Vagina (tissue), 2 donors: ENCODE data around the gene TRIM24. TPM values are rescaled to one million over a fixed set of nuclear protein-coding genes. Genes with fewer than 3 reads are reported as not detected.

Experiments
- DNase-seq, 2 donors: peaks; one replicate each; pipeline ENCODE4 v3.0.0-alpha.2; 2017; ENCODE audit errors: extremely low spot score in 2 of 2
- H3K27ac ChIP-seq: fragments of 200-600 bp; sonication (generic); one replicate; pipeline ENCODE4 v1.5.1; 2019
- H3K27me3 ChIP-seq: fragments of 200-600 bp; sonication (generic); one replicate; pipeline ENCODE4 v1.5.1; 2019
- H3K36me3 ChIP-seq, 2 donors: fragments of 200-600 bp; sonication (generic); one replicate each; pipeline ENCODE4 v1.5.1; 2017 to 2019
- H3K4me1 ChIP-seq: fragments of 200-600 bp; sonication (generic); one replicate; pipeline ENCODE4 v1.5.1; 2019
- H3K4me3 ChIP-seq, 2 donors: fragments of 200-600 bp; sonication (generic); 1 replicate in 1 of 2; 2 replicates in 1 of 2; pipeline ENCODE4 v1.5.1; 2016 to 2019
- H3K9me3 ChIP-seq: fragments of 200-600 bp; sonication (generic); one replicate; pipeline ENCODE4 v1.5.1; 2019
- CTCF ChIP-seq, 3 experiments: fragments of 450-650 bp in 2 of 3; fragments of 200-600 bp in 1 of 3; sonication (generic) in 1 of 3; IDR thresholded peaks; one replicate each; pipeline ENCODE4 v1.5.1; 2017 to 2019; ENCODE audit warnings: antibody characterized with exemption in 3 of 3, mild to moderate bottlenecking in 2 of 3, moderate library complexity in 2 of 3
- POLR2A ChIP-seq, 2 donors: fragments of 450-650 bp; IDR thresholded peaks; one replicate each; pipeline ENCODE4 v1.6.1; 2017; ENCODE audit warnings: antibody characterized with exemption in 2 of 2, mild to moderate bottlenecking in 2 of 2, moderate library complexity in 2 of 2
- POLR2AphosphoS5 ChIP-seq, 2 donors: sonication (generic); formaldehyde crosslinking; IDR thresholded peaks; one replicate each; pipeline ENCODE4 v1.9.0; 2017; ENCODE audit warnings: antibody characterized with exemption in 2 of 2, mild to moderate bottlenecking in 2 of 2, low read depth in 1 of 2; ENCODE audit not compliant: insufficient read depth in 1 of 2
- intact Hi-C: fragments of 100-400 bp; cut with DNase I; formaldehyde crosslinking; loops from one replicate; pipeline ENCODE4 v1.15.1; 2023
- total RNA-seq: library from RNA; depleted of rRNA; stranded (reverse); fragments of >200 nt; gene quantifications from one replicate; pipeline ENCODE4 v1.2.3, GENCODE V29; 2016

Gene TRIM24
- total RNA-seq, 1 donor from 2014 or later, result 12.5 TPM

GRCh38 chr7:138519061-138519798, 59.2 kb downstream of the TRIM24 start:
- no peak overlapping the region for H3K27ac ChIP-seq
- no peaks in the 10 kb centered on the region for H3K9me3 ChIP-seq
- peaks cover 0 to 49% of the 10 kb centered on the region in 2 donors for H3K36me3 ChIP-seq
- no peaks in the 10 kb centered on the region for H3K27me3 ChIP-seq
- TF ChIP-seq CTCF (IDR thresholded peaks at IDR 0.05) (no peak), POLR2AphosphoS5 (IDR thresholded peaks at IDR 0.05; ENCODE audit: insufficient read depth in 1 of 2, low read depth in 1 of 2) (no peak), POLR2A (IDR thresholded peaks at IDR 0.05) (no peak)
- no peaks in the 10 kb centered on the region for H3K4me1 ChIP-seq
- no peak overlapping the region for H3K4me3 ChIP-seq
- DNase-seq, result no peak
- intact Hi-C loops, result no loop called here

DNA sequence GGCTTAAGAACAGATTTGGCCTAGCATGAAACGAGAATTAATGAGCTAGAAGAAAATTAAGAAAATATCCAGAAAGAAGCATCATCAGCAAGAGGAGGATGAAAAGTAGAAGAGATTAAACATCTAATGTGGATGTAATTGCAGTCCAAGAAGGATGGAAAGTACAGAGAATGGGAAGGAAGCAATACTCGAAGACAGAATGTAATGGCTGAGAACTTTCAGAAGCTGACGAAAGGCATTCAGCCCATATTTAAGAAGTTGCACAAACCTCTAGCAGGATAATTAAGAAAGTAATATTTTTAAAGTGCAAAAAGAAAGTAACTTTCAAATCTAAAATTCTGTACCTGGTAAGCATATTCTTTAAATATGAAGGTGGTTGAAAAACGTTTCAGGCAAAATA, 60.7 kb downstream of the TRIM24 start:
- TF ChIP-seq CTCF (IDR thresholded peaks at IDR 0.05), result no peak
- TF ChIP-seq POLR2A (IDR thresholded peaks at IDR 0.05), result no peak
- TF ChIP-seq POLR2AphosphoS5 (IDR thresholded peaks at IDR 0.05; ENCODE audit: insufficient read depth in 1 of 2, low read depth in 1 of 2), result no peak
- Histone ChIP-seq H3K9me3 (no peaks in the 10 kb centered on the region), H3K36me3 (peaks cover 0 to 61% of the 10 kb centered on the region in 2 donors), H3K4me1 (no peaks in the 10 kb centered on the region), H3K27me3 (no peaks in the 10 kb centered on the region), H3K27ac (no peak overlapping the region), H3K4me3 (no peak overlapping the region)
- no peak for DNase-seq
- intact Hi-C loops, result no loop called here

- Histone ChIP-seq H3K4me1 (no peaks in the 10 kb centered on the region), H3K4me3 (no peak overlapping the region), H3K27me3 (no peaks in the 10 kb centered on the region), H3K27ac (no peak overlapping the region), H3K36me3 (peaks cover 0 to 61% of the 10 kb centered on the region in 2 donors), H3K9me3 (peaks cover 3% of the 10 kb centered on the region)
- no peak for DNase-seq
- intact Hi-C loops, result no loop called here
- TF ChIP-seq CTCF (IDR thresholded peaks at IDR 0.05) (no peak), POLR2AphosphoS5 (IDR thresholded peaks at IDR 0.05; ENCODE audit: insufficient read depth in 1 of 2, low read depth in 1 of 2) (no peak), POLR2A (IDR thresholded peaks at IDR 0.05) (no peak)
These were observed 61.9 kb downstream of the TRIM24 start for GRCh38 chr7:138521837-138522461.

DNA sequence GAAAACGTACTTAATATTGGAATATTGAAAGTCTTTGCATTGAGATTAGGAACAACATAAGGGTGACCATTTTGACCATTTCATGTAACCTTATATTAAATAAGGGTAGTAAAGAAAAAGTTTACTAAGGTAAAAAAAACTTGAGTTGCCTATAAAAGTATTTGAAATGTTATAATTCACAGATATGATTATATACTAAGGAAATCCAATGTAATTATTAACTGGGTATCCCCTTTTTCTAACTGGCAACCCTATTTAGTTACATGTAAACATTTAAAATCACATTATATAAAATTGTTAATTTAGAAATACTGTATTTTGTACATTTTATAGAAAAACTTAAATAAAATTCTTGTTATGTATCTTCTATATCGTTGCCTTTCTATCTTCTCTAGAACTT, 64.2 kb downstream of the TRIM24 start:
- Histone ChIP-seq H3K27ac (no peak overlapping the region), H3K9me3 (peaks cover 17% of the 10 kb centered on the region), H3K4me1 (no peaks in the 10 kb centered on the region), H3K4me3 (no peak overlapping the region), H3K36me3 (peaks cover 0 to 65% of the 10 kb centered on the region in 2 donors), H3K27me3 (no peaks in the 10 kb centered on the region)
- no peak for TF ChIP-seq POLR2A (IDR thresholded peaks at IDR 0.05)
- no peak for TF ChIP-seq CTCF (IDR thresholded peaks at IDR 0.05)
- TF ChIP-seq POLR2AphosphoS5 (IDR thresholded peaks at IDR 0.05; ENCODE audit: insufficient read depth in 1 of 2, low read depth in 1 of 2), result no peak
- no peak for DNase-seq
- intact Hi-C loops, result no loop called here

DNA sequence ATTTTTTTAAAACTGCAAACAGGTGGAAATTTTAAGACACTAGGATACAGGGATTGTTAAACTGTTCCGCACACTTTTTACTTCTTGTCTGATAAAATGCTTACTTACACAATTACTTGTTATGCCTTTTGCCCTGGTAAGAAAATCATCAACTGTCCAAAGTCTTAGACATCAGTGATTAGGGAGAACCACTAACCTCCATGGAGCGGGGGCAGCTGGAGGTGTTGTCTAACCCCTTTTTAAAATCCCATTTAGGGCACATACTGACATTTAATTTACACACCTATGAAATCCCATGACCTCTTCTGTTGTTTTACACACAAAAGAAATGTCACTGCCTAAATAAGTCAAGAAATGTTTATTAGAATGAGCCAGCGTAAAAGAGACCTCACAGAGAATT, 65.7 kb downstream of the TRIM24 start:
- peaks cover 0 to 65% of the 10 kb centered on the region in 2 donors for H3K36me3 ChIP-seq
- peaks cover 17% of the 10 kb centered on the region for H3K9me3 ChIP-seq
- no peak overlapping the region for H3K4me3 ChIP-seq
- intact Hi-C loops, result no loop called here
- DNase-seq, result no peak
- TF ChIP-seq POLR2A (IDR thresholded peaks at IDR 0.05) (no peak), CTCF (IDR thresholded peaks at IDR 0.05) (no peak)
- H3K27ac ChIP-seq, result no peak overlapping the region
- no peaks in the 10 kb centered on the region for H3K4me1 ChIP-seq
- no peaks in the 10 kb centered on the region for H3K27me3 ChIP-seq
